ENCODE measurements around the gene FIGNL1. TPM values are rescaled to one million over a fixed set of nuclear protein-coding genes. Genes with fewer than 3 reads are reported as not detected.
"Not testable (repeated sequence)": the region's sequence is repeated elsewhere in the genome, so short reads cannot be mapped to it uniquely, and the experiment has no call there.

Gene FIGNL1
- total RNA-seq, 1 experiment from 2014 or later: 28.0 TPM

DNA sequence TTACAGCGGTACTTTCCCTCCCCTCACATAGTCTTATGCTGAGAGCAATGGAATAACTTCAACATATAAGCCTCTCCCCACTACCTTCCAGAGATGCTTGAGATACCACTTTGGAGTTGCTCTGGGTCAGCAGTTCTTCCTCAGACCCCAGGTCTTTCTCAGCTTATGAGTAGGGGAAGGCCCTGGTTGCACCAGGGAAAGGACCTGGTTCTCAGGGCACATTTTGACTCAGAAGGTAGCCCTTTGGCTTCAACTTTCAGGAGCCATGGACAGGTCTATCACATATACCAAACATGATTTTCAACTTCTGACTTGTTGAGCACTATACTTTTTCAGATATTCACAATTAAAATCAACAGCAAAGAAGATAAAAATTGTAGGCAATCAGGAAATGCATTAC, 11.5 kb upstream of the FIGNL1 start:
- Histone ChIP-seq H3K36me3 (ENCODE audit: control insufficient read depth, insufficient read depth, low read length) (no peaks in the 10 kb centered on the region), H3K27ac (ENCODE audit: low read length) (no peak overlapping the region), H3K9me3 (ENCODE audit: control insufficient read depth, insufficient read depth, low read depth, low read length) (no peaks in the 10 kb centered on the region), H3K4me3 (ENCODE audit: low read depth in 2 of 2, low read length in 2 of 2) (no peak overlapping the region), H3K27me3 (ENCODE audit: control insufficient read depth, insufficient read depth, low read length) (peaks cover 13% of the 10 kb centered on the region), H3K4me1 (ENCODE audit: control insufficient read depth, insufficient read depth, low read length) (no peaks in the 10 kb centered on the region)
- intact Hi-C loops (cut with micrococcal nuclease; ENCODE audit: unreplicated experiment) (no loop called here), in situ Hi-C loops (cut with HindIII; ENCODE audit: low pct_unique_long_range_greater_than_20kb, low sequenced_read_pairs) (no loop called here)
- DNase-seq (ENCODE audit: low read depth, low spot score): no peak
- no peak for ATAC-seq
- POLR2A ChIA-PET: no interaction called here
- TF ChIP-seq POLR2AphosphoS5 (IDR thresholded peaks at IDR 0.05; ENCODE audit: low read depth, low read length): no peak
- TF ChIP-seq REST (IDR thresholded peaks at IDR 0.05; ENCODE audit: insufficient read depth in 1 of 2, low read depth in 2 of 2, low read length in 1 of 2): no peak
- no peak for TF ChIP-seq CTCF (IDR thresholded peaks at IDR 0.05)
- TF ChIP-seq TCF7L2 (IDR thresholded peaks at IDR 0.05; ENCODE audit: low read depth, low read length): no peak
- TF ChIP-seq SIN3A (IDR thresholded peaks at IDR 0.05; ENCODE audit: borderline replicate concordance, insufficient read depth, low read depth, low read length): no peak
- no TSS peak for BruUV-seq (replicated peaks)
- CTCF ChIA-PET: no interaction called here

DNA sequence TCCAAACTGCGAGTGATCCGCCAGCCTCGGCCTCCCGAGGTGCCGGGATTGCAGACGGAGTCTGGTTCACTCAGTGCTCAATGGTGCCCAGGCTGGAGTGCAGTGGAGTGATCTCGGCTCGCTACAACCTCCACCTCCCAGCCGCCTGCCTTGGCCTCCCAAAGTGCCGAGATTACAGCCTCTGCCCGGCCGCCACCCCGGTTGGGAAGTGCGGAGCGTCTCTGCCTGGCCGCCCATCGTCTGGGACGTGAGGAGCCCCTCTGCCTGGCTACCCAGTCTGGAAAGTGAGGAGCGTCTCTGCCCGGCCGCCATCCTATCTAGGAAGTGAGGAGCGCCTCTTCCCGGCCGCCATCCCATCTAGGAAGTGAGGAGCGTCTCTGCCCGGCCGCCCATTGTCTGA, 9.0 kb upstream of the FIGNL1 start:
- CTCF ChIA-PET; H3K4me3 ChIP-seq (ENCODE audit: low read depth in 2 of 2, low read length in 2 of 2); H3K36me3 ChIP-seq (ENCODE audit: control insufficient read depth, insufficient read depth, low read length); in situ Hi-C loops (cut with HindIII; ENCODE audit: low pct_unique_long_range_greater_than_20kb, low sequenced_read_pairs); DNase-seq (ENCODE audit: low read depth, low spot score); intact Hi-C loops (cut with micrococcal nuclease; ENCODE audit: unreplicated experiment); ATAC-seq; H3K9me3 ChIP-seq (ENCODE audit: control insufficient read depth, insufficient read depth, low read depth, low read length); H3K4me1 ChIP-seq (ENCODE audit: control insufficient read depth, insufficient read depth, low read length); POLR2A ChIA-PET; H3K27ac ChIP-seq (ENCODE audit: low read length); BruUV-seq (replicated peaks): not testable (repeated sequence)
- peaks cover 17% of the 10 kb centered on the region for H3K27me3 ChIP-seq (ENCODE audit: control insufficient read depth, insufficient read depth, low read length)

- CTCF ChIA-PET; BruUV-seq (replicated peaks); H3K9me3 ChIP-seq (ENCODE audit: control insufficient read depth, insufficient read depth, low read depth, low read length); H3K36me3 ChIP-seq (ENCODE audit: control insufficient read depth, insufficient read depth, low read length); H3K4me1 ChIP-seq (ENCODE audit: control insufficient read depth, insufficient read depth, low read length); in situ Hi-C loops (cut with HindIII; ENCODE audit: low pct_unique_long_range_greater_than_20kb, low sequenced_read_pairs); intact Hi-C loops (cut with micrococcal nuclease; ENCODE audit: unreplicated experiment); POLR2A ChIA-PET; H3K27ac ChIP-seq (ENCODE audit: low read length); ATAC-seq; DNase-seq (ENCODE audit: low read depth, low spot score); H3K4me3 ChIP-seq (ENCODE audit: low read depth in 2 of 2, low read length in 2 of 2): not testable (repeated sequence)
- peaks cover 17% of the 10 kb centered on the region for H3K27me3 ChIP-seq (ENCODE audit: control insufficient read depth, insufficient read depth, low read length)
Observed at GRCh38 chr7:50458651-50459050, 8.5 kb upstream of the FIGNL1 start.

Data from Panc1 (cell line).